ENCODE measurements around the gene SLC7A1.

The SLC7A1 gene

DNA sequence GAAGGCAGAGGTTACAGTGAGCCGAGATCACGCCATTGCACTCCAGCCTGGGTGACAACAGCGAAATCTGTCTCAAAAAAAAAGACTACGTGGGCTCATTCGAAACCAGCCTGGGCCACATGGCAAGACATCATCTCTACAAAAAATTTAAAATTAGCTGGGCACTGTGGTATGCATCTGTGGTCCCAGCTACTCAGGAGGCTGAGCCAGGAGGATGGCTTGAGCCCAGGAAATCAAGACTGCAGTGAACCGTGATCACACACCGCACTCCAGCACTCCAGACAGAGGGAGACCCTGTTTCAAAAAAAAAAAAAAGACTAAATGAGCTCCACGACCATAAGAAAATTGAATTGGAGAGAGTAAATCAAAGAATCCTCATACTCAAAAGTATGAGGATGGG is 53.1 kb downstream of the SLC7A1 start:
- Mint-ChIP-seq H3K27ac (no peak overlapping the region), H3K36me3 (ENCODE audit: low read depth) (peaks cover 7% of the 10 kb centered on the region), H3K4me1 (peaks cover 7% of the 10 kb centered on the region), H3K27me3 (ENCODE audit: low read depth) (no peaks in the 10 kb centered on the region), H3K4me3 (no peak overlapping the region), H3K9me3 (no peaks in the 10 kb centered on the region)
- TF ChIP-seq, protein P1, sequence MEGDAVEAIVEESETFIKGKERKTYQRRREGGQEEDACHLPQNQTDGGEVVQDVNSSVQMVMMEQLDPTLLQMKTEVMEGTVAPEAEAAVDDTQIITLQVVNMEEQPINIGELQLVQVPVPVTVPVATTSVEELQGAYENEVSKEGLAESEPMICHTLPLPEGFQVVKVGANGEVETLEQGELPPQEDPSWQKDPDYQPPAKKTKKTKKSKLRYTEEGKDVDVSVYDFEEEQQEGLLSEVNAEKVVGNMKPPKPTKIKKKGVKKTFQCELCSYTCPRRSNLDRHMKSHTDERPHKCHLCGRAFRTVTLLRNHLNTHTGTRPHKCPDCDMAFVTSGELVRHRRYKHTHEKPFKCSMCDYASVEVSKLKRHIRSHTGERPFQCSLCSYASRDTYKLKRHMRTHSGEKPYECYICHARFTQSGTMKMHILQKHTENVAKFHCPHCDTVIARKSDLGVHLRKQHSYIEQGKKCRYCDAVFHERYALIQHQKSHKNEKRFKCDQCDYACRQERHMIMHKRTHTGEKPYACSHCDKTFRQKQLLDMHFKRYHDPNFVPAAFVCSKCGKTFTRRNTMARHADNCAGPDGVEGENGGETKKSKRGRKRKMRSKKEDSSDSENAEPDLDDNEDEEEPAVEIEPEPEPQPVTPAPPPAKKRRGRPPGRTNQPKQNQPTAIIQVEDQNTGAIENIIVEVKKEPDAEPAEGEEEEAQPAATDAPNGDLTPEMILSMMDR (IDR thresholded peaks at IDR 0.05; ENCODE audit: unreplicated experiment in 3 of 3) = no peak

DNA sequence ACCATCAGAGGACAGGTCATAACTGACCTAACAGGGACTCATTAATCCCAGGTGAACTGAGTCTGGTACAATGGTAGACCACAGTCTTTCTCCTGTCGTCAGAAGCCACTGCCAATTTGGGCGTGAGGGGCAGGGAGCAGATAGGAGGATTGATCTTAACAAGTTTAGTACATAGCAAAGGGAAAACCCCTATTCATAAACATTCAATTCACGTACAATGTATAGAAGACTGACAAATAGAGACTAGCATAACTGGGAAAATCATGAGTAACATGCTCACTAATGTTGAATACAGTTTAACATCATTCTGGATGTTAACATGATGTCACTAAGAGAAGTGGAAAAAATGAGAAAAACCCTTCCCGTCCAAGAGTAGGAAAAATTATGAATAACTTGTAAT is 54.1 kb downstream of the SLC7A1 start:
- no peak overlapping the region for H3K27ac Mint-ChIP-seq
- no peaks in the 10 kb centered on the region for H3K27me3 Mint-ChIP-seq (ENCODE audit: low read depth)
- no peaks in the 10 kb centered on the region for H3K9me3 Mint-ChIP-seq
- no peak overlapping the region for H3K4me3 Mint-ChIP-seq
- peaks cover 7% of the 10 kb centered on the region for H3K36me3 Mint-ChIP-seq (ENCODE audit: low read depth)
- TF ChIP-seq, protein P1 (IDR thresholded peaks at IDR 0.05; ENCODE audit: unreplicated experiment in 3 of 3) = no peak
- H3K4me1 Mint-ChIP-seq = no peaks in the 10 kb centered on the region

DNA sequence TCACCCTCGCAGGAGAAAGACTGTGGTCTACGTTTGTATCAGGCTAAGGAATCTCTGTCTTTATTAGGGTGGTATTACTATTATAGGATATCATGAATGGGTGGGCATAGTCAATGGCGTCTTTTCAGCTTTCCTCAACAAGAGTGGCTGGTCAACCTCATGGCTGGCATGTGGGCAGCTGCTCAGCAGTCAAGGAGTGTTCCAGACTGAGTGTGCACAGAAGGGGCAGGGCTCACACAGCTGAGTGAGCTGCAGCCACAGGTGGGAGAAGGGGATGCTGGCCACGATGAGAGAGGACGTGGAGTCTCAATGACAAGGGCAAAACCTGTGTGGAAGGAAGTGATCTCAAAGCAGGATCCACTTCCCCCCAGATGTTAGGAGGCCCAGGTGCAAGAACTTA is 54.7 kb downstream of the SLC7A1 start:
- Mint-ChIP-seq H3K4me1 (no peaks in the 10 kb centered on the region), H3K4me3 (no peak overlapping the region), H3K27ac (no peak overlapping the region), H3K9me3 (no peaks in the 10 kb centered on the region), H3K27me3 (ENCODE audit: low read depth) (no peaks in the 10 kb centered on the region), H3K36me3 (ENCODE audit: low read depth) (peaks cover 12% of the 10 kb centered on the region)
- TF ChIP-seq, protein P1 (IDR thresholded peaks at IDR 0.05; ENCODE audit: unreplicated experiment in 3 of 3) = no peak

DNA sequence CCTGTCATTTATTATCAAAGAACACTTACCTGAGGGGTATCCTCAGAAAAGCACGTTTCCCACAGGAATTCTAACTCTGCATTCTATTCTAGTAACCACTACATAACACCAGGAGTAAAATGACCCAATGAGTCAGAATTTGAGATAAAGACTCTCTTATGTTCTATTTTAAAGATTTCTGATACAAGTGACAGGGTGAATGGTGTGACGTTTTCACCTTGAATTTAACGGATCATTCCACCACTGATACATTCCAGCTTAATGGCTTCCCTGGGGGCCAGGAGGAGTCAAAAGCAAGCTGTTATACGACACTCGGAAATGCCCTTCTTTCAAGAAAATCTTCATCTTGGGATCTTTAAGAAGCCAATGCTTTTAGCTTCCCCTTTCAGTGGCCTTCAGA is 55.2 kb downstream of the SLC7A1 start:
- Mint-ChIP-seq H3K4me1 (no peaks in the 10 kb centered on the region), H3K36me3 (ENCODE audit: low read depth) (peaks cover 12% of the 10 kb centered on the region), H3K27ac (no peak overlapping the region)

DNA sequence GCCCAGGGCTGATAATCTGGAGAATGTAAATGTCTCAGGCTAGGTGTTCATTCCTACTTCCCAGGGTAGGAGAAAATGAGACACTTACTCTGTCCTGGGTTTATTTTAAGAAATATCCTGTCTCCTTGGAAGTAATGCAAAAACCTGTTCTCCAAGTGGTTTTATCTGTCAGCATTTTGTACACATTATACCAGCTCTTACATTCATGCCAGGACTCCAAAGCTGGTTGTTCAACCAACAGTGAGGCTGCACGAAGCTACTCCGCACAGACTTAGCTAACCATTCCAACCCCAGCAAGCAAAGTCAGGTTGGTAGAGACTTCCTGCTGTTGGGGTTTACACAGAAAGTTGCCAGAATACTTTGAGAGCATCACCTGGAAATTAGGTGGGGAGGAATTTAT is 55.6 kb downstream of the SLC7A1 start:
- H3K4me3 Mint-ChIP-seq = no peak overlapping the region
- H3K4me1 Mint-ChIP-seq = no peaks in the 10 kb centered on the region
- H3K27me3 Mint-ChIP-seq (ENCODE audit: low read depth) = no peaks in the 10 kb centered on the region
- peaks cover 12% of the 10 kb centered on the region for H3K36me3 Mint-ChIP-seq (ENCODE audit: low read depth)
- TF ChIP-seq, protein P1 (IDR thresholded peaks at IDR 0.05; ENCODE audit: unreplicated experiment in 3 of 3) = no peak
- no peak overlapping the region for H3K27ac Mint-ChIP-seq
- H3K9me3 Mint-ChIP-seq = no peaks in the 10 kb centered on the region

More for the DNA sequence above, 55.2 kb downstream of the SLC7A1 start:
- Mint-ChIP-seq H3K9me3 (no peaks in the 10 kb centered on the region), H3K4me3 (no peak overlapping the region), H3K27me3 (ENCODE audit: low read depth) (no peaks in the 10 kb centered on the region)
- TF ChIP-seq, protein P1 (IDR thresholded peaks at IDR 0.05; ENCODE audit: unreplicated experiment in 3 of 3) = no peak

DNA sequence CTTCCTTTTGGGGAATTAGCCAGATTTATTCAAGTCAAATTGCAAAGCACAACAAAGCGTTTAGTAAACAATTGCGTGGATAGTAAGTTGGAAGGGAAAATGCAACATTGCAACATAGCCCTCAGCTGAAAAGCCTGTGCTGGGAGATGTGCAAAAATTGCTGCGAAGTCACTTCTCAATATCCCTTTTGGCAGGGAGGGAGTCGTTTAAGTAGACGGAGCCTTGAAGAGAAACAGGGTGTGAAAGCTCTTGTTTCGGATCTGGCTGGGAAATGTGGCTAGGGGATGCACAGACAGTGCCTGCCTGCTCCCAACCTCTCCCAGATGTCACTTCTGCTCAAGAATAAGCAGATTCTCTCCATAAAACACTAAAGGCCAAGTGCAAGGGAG is 56.8 kb downstream of the SLC7A1 start:
- TF ChIP-seq, protein P1 (IDR thresholded peaks at IDR 0.05; ENCODE audit: unreplicated experiment in 3 of 3) = no peak
- Mint-ChIP-seq H3K36me3 (ENCODE audit: low read depth) (peaks cover 12% of the 10 kb centered on the region), H3K4me1 (peaks cover 8% of the 10 kb centered on the region)

More for the DNA sequence above, 56.8 kb downstream of the SLC7A1 start:
- H3K27ac Mint-ChIP-seq = no peak overlapping the region
- no peak overlapping the region for H3K4me3 Mint-ChIP-seq
- H3K9me3 Mint-ChIP-seq = no peaks in the 10 kb centered on the region
- H3K27me3 Mint-ChIP-seq (ENCODE audit: low read depth) = no peaks in the 10 kb centered on the region

Data from nephron (organoid).